AG04450 (cell line): ENCODE measurements around the gene MESP1. TPM values are rescaled to one million over a fixed set of nuclear protein-coding genes. Genes with fewer than 3 reads are reported as not detected.

Source experiments
- CTCF ChIA-PET: fragments of 300-600, 350-600 bp; formaldehyde crosslinking; extraction: SDS; loops from one replicate; lab custom pipeline; 2022; ENCODE audit warnings: antibody characterized with exemption, inconsistent platforms; lab: Charles Lee
- POLR2A ChIA-PET: fragments of 350-600 bp; formaldehyde crosslinking; extraction: SDS; loops from one replicate; lab custom pipeline; 2021; ENCODE audit warnings: antibody characterized with exemption, inconsistent platforms; lab: Yijun Ruan, JAX
- DNase-seq: peaks from one replicate; pipeline ENCODE4 v3.0.0-alpha.2; 2011; ENCODE audit warnings: low read depth, low spot score
- H3K27ac ChIP-seq: one replicate; pipeline ENCODE4 v1.5.1; 2012; ENCODE audit warnings: low read depth, low read length, control low read depth
- H3K27me3 ChIP-seq: one replicate; pipeline ENCODE4 v1.6.0; 2012; ENCODE audit warnings: low read length; ENCODE audit not compliant: control insufficient read depth, insufficient read depth
- H3K4me3 ChIP-seq: 2 replicates; pipeline ENCODE4 v1.5.1; 2011; ENCODE audit warnings: mild to moderate bottlenecking, low read depth, low read length, control low read depth
- H3K9me3 ChIP-seq: 2 replicates; pipeline ENCODE4 v1.5.1; 2012; ENCODE audit warnings: low read length; ENCODE audit not compliant: control insufficient read depth, insufficient read depth
- polyA plus RNA-seq: library from polyadenylated mRNA; depleted of rRNA; stranded (reverse); fragments of >200 nt; gene quantifications from 2 replicates; pipeline ENCODE4 v1.2.3, GENCODE V29; 2011
- TF ChIP-seq, protein P1 (sequence below): IDR thresholded peaks from 2 replicates; pipeline ENCODE4 v1.5.1; 2011; ENCODE audit warnings: low read depth, low read length, control low read depth, inconsistent platforms

The MESP1 gene
- polyA plus RNA-seq, 1 experiment, result 0.17 TPM

DNA sequence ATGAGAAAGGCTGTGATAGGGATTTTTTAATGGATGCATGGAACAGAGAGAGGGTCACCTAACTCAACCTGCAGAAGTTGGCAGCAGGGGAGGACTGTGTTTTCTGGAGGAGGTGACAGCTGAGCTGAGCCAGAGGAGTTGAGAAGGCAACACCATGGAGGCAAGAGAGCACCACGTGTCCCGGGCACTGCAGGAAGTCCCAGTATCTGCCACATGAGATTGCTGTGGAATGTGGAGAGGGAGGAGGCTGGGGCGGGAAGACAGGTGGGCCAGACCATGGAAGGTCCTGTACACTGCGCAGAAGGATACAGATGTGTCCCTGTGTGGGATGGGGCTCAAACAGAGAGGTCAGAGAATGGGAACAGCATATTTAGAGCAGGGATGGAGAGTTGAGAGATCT, 15.3 kb downstream of the MESP1 start:
- peaks cover 38% of the 10 kb centered on the region for H3K27me3 ChIP-seq
- TF ChIP-seq, protein P1, sequence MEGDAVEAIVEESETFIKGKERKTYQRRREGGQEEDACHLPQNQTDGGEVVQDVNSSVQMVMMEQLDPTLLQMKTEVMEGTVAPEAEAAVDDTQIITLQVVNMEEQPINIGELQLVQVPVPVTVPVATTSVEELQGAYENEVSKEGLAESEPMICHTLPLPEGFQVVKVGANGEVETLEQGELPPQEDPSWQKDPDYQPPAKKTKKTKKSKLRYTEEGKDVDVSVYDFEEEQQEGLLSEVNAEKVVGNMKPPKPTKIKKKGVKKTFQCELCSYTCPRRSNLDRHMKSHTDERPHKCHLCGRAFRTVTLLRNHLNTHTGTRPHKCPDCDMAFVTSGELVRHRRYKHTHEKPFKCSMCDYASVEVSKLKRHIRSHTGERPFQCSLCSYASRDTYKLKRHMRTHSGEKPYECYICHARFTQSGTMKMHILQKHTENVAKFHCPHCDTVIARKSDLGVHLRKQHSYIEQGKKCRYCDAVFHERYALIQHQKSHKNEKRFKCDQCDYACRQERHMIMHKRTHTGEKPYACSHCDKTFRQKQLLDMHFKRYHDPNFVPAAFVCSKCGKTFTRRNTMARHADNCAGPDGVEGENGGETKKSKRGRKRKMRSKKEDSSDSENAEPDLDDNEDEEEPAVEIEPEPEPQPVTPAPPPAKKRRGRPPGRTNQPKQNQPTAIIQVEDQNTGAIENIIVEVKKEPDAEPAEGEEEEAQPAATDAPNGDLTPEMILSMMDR, result no peak
- no peak overlapping the region for H3K27ac ChIP-seq
- H3K9me3 ChIP-seq, result no peaks in the 10 kb centered on the region
- H3K4me3 ChIP-seq, result no peak overlapping the region
- DNase-seq, result no peak
- CTCF ChIA-PET, result no interaction called here
- POLR2A ChIA-PET, result no interaction called here

DNA sequence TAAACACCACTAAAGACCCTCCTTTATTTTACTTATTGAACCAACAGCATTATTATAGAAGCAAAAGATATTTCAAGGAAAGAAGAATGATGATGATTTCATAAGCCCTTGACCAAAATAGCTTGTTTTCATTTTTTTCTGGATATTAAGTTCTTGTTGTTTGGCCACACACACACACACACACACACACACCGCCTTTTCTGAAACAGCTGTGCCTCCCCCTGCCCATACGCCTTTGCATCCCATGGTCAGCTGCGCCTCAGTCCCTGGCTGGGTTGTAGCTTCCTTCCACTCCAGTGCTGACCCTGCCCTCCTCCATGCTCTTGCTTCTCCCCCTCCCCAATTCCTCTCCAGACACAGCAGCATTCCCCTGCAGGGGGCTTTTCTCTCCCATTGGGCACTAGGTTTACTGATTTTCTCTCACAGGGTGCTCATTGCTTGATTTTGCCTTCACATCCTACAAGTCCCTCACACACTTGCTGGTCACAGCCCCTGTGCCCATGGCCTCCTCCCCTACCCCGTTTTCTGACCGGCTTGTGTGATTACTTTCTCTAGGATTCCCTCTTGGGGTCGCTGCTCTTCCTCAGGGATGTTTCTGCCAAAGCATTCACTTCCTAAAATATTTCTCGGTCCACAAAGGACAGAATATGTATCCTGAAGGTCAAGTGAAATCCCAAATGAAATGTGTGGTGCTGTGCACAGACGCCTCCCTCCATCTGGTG, 18.4 kb downstream of the MESP1 start:
- TF ChIP-seq, protein P1, result no peak
- H3K4me3 ChIP-seq, result no peak overlapping the region
- no peaks in the 10 kb centered on the region for H3K9me3 ChIP-seq
- no peak overlapping the region for H3K27ac ChIP-seq
- no peak for DNase-seq
- peaks cover 51% of the 10 kb centered on the region for H3K27me3 ChIP-seq
- CTCF ChIA-PET, result interaction anchor here (0.6 to 0.8 kb wide), 2 partner anchors 142 to 204 kb away, joined by 3 read pairs; no protein-coding TSS in a partner anchor
- POLR2A ChIA-PET, result no interaction called here

DNA sequence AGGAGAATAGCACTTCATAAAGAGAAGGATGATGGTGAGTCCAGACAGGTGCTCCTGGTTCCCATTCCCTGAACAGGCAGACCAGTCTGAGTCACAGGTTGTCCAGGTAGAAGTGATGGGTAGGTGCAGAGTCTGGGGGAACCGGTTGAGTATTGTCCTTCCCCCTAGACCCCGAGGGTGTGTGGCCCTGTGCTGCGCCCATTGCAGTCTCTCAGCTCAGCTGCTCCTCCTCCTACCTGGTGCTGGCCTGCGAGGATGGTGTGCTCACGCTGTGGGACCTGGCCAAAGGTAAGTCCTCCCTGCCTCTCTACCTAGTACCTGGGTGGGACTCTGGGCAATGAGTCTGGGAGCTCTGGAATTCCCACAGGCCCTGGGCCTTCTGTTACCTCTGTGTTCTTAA, 19.8 kb downstream of the MESP1 start:
- TF ChIP-seq, protein P1, result no peak
- ChIA-PET POLR2A (no interaction called here), CTCF (interaction anchor here (1.0 kb wide), 1 partner anchor 9 kb away, joined by 5 read pairs; no protein-coding TSS in a partner anchor)
- Histone ChIP-seq H3K27me3 (peaks cover 54% of the 10 kb centered on the region), H3K9me3 (no peaks in the 10 kb centered on the region), H3K27ac (no peak overlapping the region), H3K4me3 (no peak overlapping the region)
- no peak for DNase-seq

DNA sequence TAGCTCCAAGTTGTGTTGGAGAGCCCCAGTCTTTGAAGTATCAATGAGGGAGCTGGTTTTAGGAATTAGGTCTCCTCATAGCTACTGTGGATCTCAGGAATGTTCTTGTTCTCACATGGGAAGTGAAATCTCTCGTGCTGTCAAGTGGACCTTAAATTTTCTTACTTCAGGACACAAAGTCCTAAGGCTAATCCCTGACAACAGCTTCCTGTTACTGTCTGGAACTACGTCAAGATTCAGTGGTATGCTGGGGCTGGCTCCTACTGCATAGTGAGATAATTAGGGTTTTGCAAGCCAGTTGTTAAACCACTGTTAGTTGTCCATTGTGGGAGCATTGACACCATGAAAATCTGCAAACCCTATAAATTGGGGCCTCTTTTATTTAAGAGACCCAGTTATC, 22.8 kb downstream of the MESP1 start:
- peaks cover 36% of the 10 kb centered on the region for H3K27me3 ChIP-seq
- TF ChIP-seq, protein P1, result no peak
- no peak for DNase-seq
- H3K27ac ChIP-seq, result no peak overlapping the region
- CTCF ChIA-PET, result interaction anchor here (1.2 to 2.1 kb wide), 3 partner anchors 12 to 160 kb away, joined by 4 to 11 read pairs (median 11); no protein-coding TSS in a partner anchor
- H3K9me3 ChIP-seq, result no peaks in the 10 kb centered on the region
- H3K4me3 ChIP-seq, result no peak overlapping the region
- POLR2A ChIA-PET, result no interaction called here

DNA sequence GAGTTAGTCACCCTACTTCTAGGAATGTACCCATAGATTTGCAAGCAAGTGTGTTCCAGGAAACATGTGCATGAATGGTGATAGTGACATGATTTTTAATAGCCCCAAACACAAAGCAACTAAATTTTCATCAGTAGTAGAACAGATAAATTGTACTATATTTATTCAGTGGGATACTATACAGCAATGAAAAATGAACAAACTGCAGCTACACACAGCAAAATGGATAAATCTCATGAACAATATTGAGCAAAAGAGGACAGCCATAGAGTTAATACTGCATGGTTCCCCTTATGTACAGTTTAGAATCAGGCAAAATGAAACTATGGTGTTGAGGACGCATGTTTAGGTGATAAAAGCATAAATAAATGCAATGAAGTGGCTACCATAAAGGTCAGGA, 26.0 kb downstream of the MESP1 start:
- H3K4me3 ChIP-seq, result no peak overlapping the region
- ChIA-PET POLR2A (no interaction called here), CTCF (interaction anchor here (0.8 kb wide), 1 partner anchor 163 kb away, joined by 7 read pairs; no protein-coding TSS in a partner anchor)
- no peak for DNase-seq
- TF ChIP-seq, protein P1, result no peak
- H3K27me3 ChIP-seq, result peaks cover 32% of the 10 kb centered on the region
- H3K9me3 ChIP-seq, result no peaks in the 10 kb centered on the region
- H3K27ac ChIP-seq, result no peak overlapping the region
